ENCODE data around the gene UBXN2A. TPM values are rescaled to one million over a fixed set of nuclear protein-coding genes. Genes with fewer than 3 reads are reported as not detected.

UBXN2A gene
- total RNA-seq, 1 experiment from 2014 or later = 19.7 TPM

GRCh38 chr2:23926750-23927571 is 13.3 kb upstream of the UBXN2A start, which contains the start of gene ATAD2B:
ATAD2B (minus strand) TSS chr2:23927123; CDS start chr2:23926770, 353 bp downstream.
- H3K79me2 ChIP-seq (ENCODE audit: insufficient read depth, low read length) = peaks cover 10% of the 10 kb centered on the region; the same call in 1 of the 2 replicates
- WGBS (ENCODE audit: extremely low coverage, insufficient read length, low lambda C conversion rate) = no CpG with 5 or more reads among the region's 88 CpGs
- peak within 1 kb of the TSS; percentile 97 for H3K18ac ChIP-seq (ENCODE audit: insufficient read length, low read depth, low read length)

More at GRCh38 chr2:23926750-23927571, 13.3 kb upstream of the UBXN2A start, which contains the start of gene ATAD2B:
- no peaks in the 10 kb centered on the region for H3K27me3 Mint-ChIP-seq (ENCODE audit: low read depth)
- Histone ChIP-seq H3K27me3 (ENCODE audit: insufficient read depth, low read length) (no peaks in the 10 kb centered on the region), H3K23me2 (ENCODE audit: insufficient read length, low read depth, low read length, poor library complexity, severe bottlenecking) (peaks cover 10% of the 10 kb centered on the region), H2BK20ac (ENCODE audit: low read depth, low read length, poor library complexity, severe bottlenecking) (no peak within 1 kb of the TSS), H2BK120ac (ENCODE audit: low read depth, low read length, poor library complexity, severe bottlenecking) (peak within 1 kb of the TSS; percentile 49), H3K9ac (ENCODE audit: extremely low read depth, insufficient read length, low read length) (peak within 1 kb of the TSS; percentile 98), H3K4ac (ENCODE audit: low read depth, low read length) (peak within 1 kb of the TSS; percentile 73), H2BK5ac (ENCODE audit: insufficient read length, low read length) (peak within 1 kb of the TSS; percentile 20), H3K27ac (ENCODE audit: insufficient read length, low read depth, low read length) (peak within 1 kb of the TSS; percentile 15), H3K79me1 (ENCODE audit: insufficient read depth, low read depth, low read length, poor library complexity, severe bottlenecking) (no peaks in the 10 kb centered on the region), H3K23ac (ENCODE audit: insufficient read length, low read depth, low read length) (no peak within 1 kb of the TSS), H3K4me2 (ENCODE audit: insufficient read depth, insufficient read length, low read length) (peak within 1 kb of the TSS; percentile 96), H4K91ac (ENCODE audit: insufficient read length, low read depth, low read length) (peak within 1 kb of the TSS; percentile 92), H2AK5ac (ENCODE audit: insufficient read length, low read length) (no peak within 1 kb of the TSS), H3K4me1 (ENCODE audit: insufficient read depth, low read length) (no peaks in the 10 kb centered on the region; the same call in 1 of the 2 replicates), H2AFZ (ENCODE audit: low read length) (peak within 1 kb of the TSS; percentile 6), H3K9me3 (ENCODE audit: control insufficient read depth, low read depth, low read length) (no peaks in the 10 kb centered on the region), H3K56ac (ENCODE audit: insufficient read length, low read depth, low read length) (peak within 1 kb of the TSS; percentile 37), H4K20me1 (ENCODE audit: control insufficient read depth, insufficient read depth, insufficient read length) (no peaks in the 10 kb centered on the region), H2BK12ac (ENCODE audit: insufficient read length, low read depth, low read length) (no peak within 1 kb of the TSS), H4K5ac (ENCODE audit: insufficient read length, low read depth, low read length) (peak within 1 kb of the TSS; percentile 58), H3K14ac (ENCODE audit: insufficient read depth, low read length) (peak within 1 kb of the TSS; percentile 99), H2BK15ac (ENCODE audit: low read depth, low read length) (no peak within 1 kb of the TSS), H3T11ph (ENCODE audit: low read length) (no peak within 1 kb of the TSS), H4K8ac (replicated peaks; ENCODE audit: insufficient read length, low read depth, low read length) (no peak within 1 kb of the TSS)
- peak within 1 kb of the TSS; percentile 97 to 99 (median 99) for H3K27ac Mint-ChIP-seq
- H3K9me3 Mint-ChIP-seq = no peaks in the 10 kb centered on the region
- peak within 1 kb of the TSS; percentile 96 to 99 for H3K4me3 Mint-ChIP-seq
- H3K4me1 Mint-ChIP-seq = peaks cover 16 to 20% of the 10 kb centered on the region in 2 experiments
- peak; percentile 91 for TF ChIP-seq CTCF (conservative IDR thresholded peaks at IDR 0.05)
- H3K36me3 Mint-ChIP-seq (ENCODE audit: insufficient read depth in 1 of 3, low read depth in 3 of 3) = peaks cover 3 to 16% (median 5%) of the 10 kb centered on the region in 3 experiments; a peak in 5 of 7 replicates
- DNase-seq = peak; percentile 95
